ENCODE data around the gene CCRL2.

GRCh38 chr3:46417841-46418611 is 11.0 kb downstream of the CCRL2 start:
- TF ChIP-seq POLR2A (IDR thresholded peaks at IDR 0.05) (no peak), CTCF (IDR thresholded peaks at IDR 0.05) (no peak)

All from uterus (tissue), 2 donors.